NCI-H524 treated with DMSO at 0.1 percent for 48 hours (cell line): ENCODE measurements around the gene DAAM2.

ENCODE experiments used
- DNase-seq: peaks from one replicate; lab custom pipeline; 2025; lab: John Stamatoyannopoulos, UW

DAAM2 gene

GRCh38 chr6:39909701-39910100 is 117.5 kb downstream of the DAAM2 start:
- no peak for DNase-seq

- DNase-seq: no peak
Observed at GRCh38 chr6:39910164-39910563, 118.0 kb downstream of the DAAM2 start.

GRCh38 chr6:39910744-39911143 is 118.6 kb downstream of the DAAM2 start:
- no peak for DNase-seq

- DNase-seq: no peak
Observed at GRCh38 chr6:39911513-39912125, 119.4 kb downstream of the DAAM2 start.

GRCh38 chr6:39912446-39912845 is 120.3 kb downstream of the DAAM2 start:
- no peak for DNase-seq

GRCh38 chr6:39913391-39913916 is 121.3 kb downstream of the DAAM2 start:
- DNase-seq: no peak

- no peak for DNase-seq
Observed at GRCh38 chr6:39914239-39914638, 122.1 kb downstream of the DAAM2 start.

GRCh38 chr6:39915866-39916265 is 123.7 kb downstream of the DAAM2 start:
- no peak for DNase-seq

GRCh38 chr6:39917329-39917728 is 125.2 kb downstream of the DAAM2 start:
- no peak for DNase-seq

GRCh38 chr6:39917981-39918380 is 125.8 kb downstream of the DAAM2 start:
- DNase-seq: no peak

GRCh38 chr6:39918831-39919230 is 126.7 kb downstream of the DAAM2 start:
- DNase-seq: no peak

GRCh38 chr6:39920157-39920556 is 128.0 kb downstream of the DAAM2 start:
- no peak for DNase-seq

- DNase-seq: no peak
Observed at GRCh38 chr6:39922821-39923220, 130.6 kb downstream of the DAAM2 start.

GRCh38 chr6:39923394-39923793 is 131.2 kb downstream of the DAAM2 start:
- no peak for DNase-seq

- no peak for DNase-seq
Observed at GRCh38 chr6:39923861-39924260, 131.7 kb downstream of the DAAM2 start.

- no peak for DNase-seq
Observed at GRCh38 chr6:39924283-39924682, 132.1 kb downstream of the DAAM2 start.

- DNase-seq: no peak
Observed at GRCh38 chr6:39925191-39925930, 133.2 kb downstream of the DAAM2 start.

GRCh38 chr6:39925931-39926290 is 133.7 kb downstream of the DAAM2 start:
- DNase-seq: no peak

- DNase-seq: no peak
Observed at GRCh38 chr6:39926668-39927067, 134.5 kb downstream of the DAAM2 start.

- no peak for DNase-seq
Observed at GRCh38 chr6:39927159-39927558, 135.0 kb downstream of the DAAM2 start.

- DNase-seq: no peak
Observed at GRCh38 chr6:39929039-39929732, 137.0 kb downstream of the DAAM2 start.

- DNase-seq: no peak
Observed at GRCh38 chr6:39929733-39930461, 137.7 kb downstream of the DAAM2 start.
